GM23248 (cell line): ENCODE results near the gene NFAT5. TPM values are rescaled to one million over a fixed set of nuclear protein-coding genes. Genes with fewer than 3 reads are reported as not detected.

Source experiments
- DNase-seq: peaks from one replicate; pipeline ENCODE4 v3.0.0-alpha.2; 2015
- H2AFZ ChIP-seq: fragments of 200-600 bp; sonication (generic); 2 replicates; pipeline ENCODE4 v1.6.1; 2016; ENCODE audit warnings: antibody characterized with exemption
- H3F3A ChIP-seq: fragments of 200-600 bp; sonication (generic); 2 replicates; pipeline ENCODE4 v1.6.1; 2016; ENCODE audit warnings: mild to moderate bottlenecking, antibody characterized with exemption, mixed run types; ENCODE audit not compliant: insufficient read depth
- H3K27ac ChIP-seq: fragments of 200-600 bp; sonication (generic); 2 replicates; pipeline ENCODE4 v1.5.1; 2016; ENCODE audit warnings: mild to moderate bottlenecking
- H3K27me3 ChIP-seq: fragments of 200-600 bp; sonication (generic); replicated peaks from 2 replicates; pipeline ENCODE4 v1.6.1; 2016; ENCODE audit warnings: mild to moderate bottlenecking; ENCODE audit not compliant: insufficient read depth
- H3K36me3 ChIP-seq: fragments of 200-600 bp; sonication (generic); 2 replicates; pipeline ENCODE4 v1.6.1; 2016; ENCODE audit warnings: low read depth, mild to moderate bottlenecking
- H3K4me1 ChIP-seq: fragments of 200-600 bp; sonication (generic); 2 replicates; pipeline ENCODE4 v1.6.1; 2016; ENCODE audit warnings: mild to moderate bottlenecking; ENCODE audit not compliant: insufficient read depth
- H3K4me2 ChIP-seq: fragments of 200-600 bp; sonication (generic); one replicate; pipeline ENCODE4 v1.6.1; 2016; ENCODE audit warnings: mild to moderate bottlenecking; ENCODE audit not compliant: unreplicated experiment
- H3K4me3 ChIP-seq: fragments of 200-600 bp; sonication (generic); 2 replicates; pipeline ENCODE4 v1.5.1; 2016; ENCODE audit warnings: mild to moderate bottlenecking
- H3K79me2 ChIP-seq: fragments of 200-600 bp; sonication (generic); 2 replicates; pipeline ENCODE4 v1.6.1; 2016; ENCODE audit warnings: mild to moderate bottlenecking; ENCODE audit not compliant: insufficient read depth
- H3K9ac ChIP-seq: fragments of 200-600 bp; sonication (generic); 2 replicates; pipeline ENCODE4 v1.6.1; 2016; ENCODE audit warnings: mild to moderate bottlenecking
- H3K9me2 ChIP-seq: fragments of 200-600 bp; sonication (generic); 2 replicates; pipeline ENCODE4 v1.6.1; 2016; ENCODE audit warnings: mixed run types, mild to moderate bottlenecking, moderate library complexity; ENCODE audit not compliant: insufficient read depth
- H3K9me3 ChIP-seq: fragments of 200-600 bp; sonication (generic); one replicate; pipeline ENCODE4 v1.6.1; 2017; ENCODE audit warnings: low read depth
- H4K20me1 ChIP-seq: fragments of 200-600 bp; sonication (generic); 2 replicates; pipeline ENCODE4 v1.6.0; 2016; ENCODE audit not compliant: insufficient read depth
- EZH2 ChIP-seq: fragments of 200-600 bp; sonication (generic); IDR thresholded peaks from 2 replicates; pipeline ENCODE4 v1.6.1; 2018; ENCODE audit warnings: antibody characterized with exemption, mild to moderate bottlenecking; ENCODE audit not compliant: insufficient read depth, poor library complexity, severe bottlenecking
- EZH2phosphoT487 ChIP-seq: fragments of 200-600 bp; sonication (generic); IDR thresholded peaks from 2 replicates; pipeline ENCODE4 v1.6.1; 2018; ENCODE audit warnings: antibody characterized with exemption, moderate library complexity, mild to moderate bottlenecking, low read depth; ENCODE audit not compliant: insufficient read depth
- WGBS, 2 experiments: methylation state at CpG; one replicate each; pipeline ENCODE4 v1.1.6; 2015 to 2017; ENCODE audit warnings: low lambda C conversion rate in 2 of 2, low coverage in 1 of 2; ENCODE audit errors: missing lambda C conversion rate in 2 of 2; 5-methylcytosine and 5-hydroxymethylcytosine counted together
- in situ Hi-C: fragments of 300-500 bp; cut with MboI; formaldehyde crosslinking; loops from 2 replicates; pipeline ENCODE4 v1.15.0; 2020
- polyA plus RNA-seq: library from polyadenylated mRNA; unstranded; fragments of >200 nt; fragmentation: Nextera tagmentation; extraction: Ambion mirVana; gene quantifications from 2 replicates; pipeline ENCODE4 v1.2.1, GENCODE V29; 2016
- total RNA-seq: library from RNA; depleted of rRNA; stranded (reverse); fragments of >200 nt; shearing (Covaris generic); gene quantifications from 2 replicates; pipeline ENCODE4 v1.2.3, GENCODE V29; 2014

The NFAT5 gene
- total and polyA plus RNA-seq, 2 experiments from 2014 or later, result 8.0 to 9.8 TPM

GRCh38 chr16:69520800-69521602, 44.8 kb upstream of the NFAT5 start:
- H3K4me3 ChIP-seq, result no peak overlapping the region
- H3K9me2 ChIP-seq, result no peaks in the 10 kb centered on the region
- no peaks in the 10 kb centered on the region for H3K36me3 ChIP-seq
- peak overlapping the region; percentile 68 for H2AFZ ChIP-seq
- WGBS, 2 experiments, result 62 to 64% methylated on average over 3 of the region's 3 CpGs
- no peaks in the 10 kb centered on the region for H3K27me3 ChIP-seq
- TF ChIP-seq EZH2, result no peak
- no peak for TF ChIP-seq EZH2phosphoT487
- peak overlapping the region; percentile 33; the same call in 1 of the 2 replicates for H3K9ac ChIP-seq
- H3K9me3 ChIP-seq, result no peaks in the 10 kb centered on the region
- peak; percentile 59 for DNase-seq
- H3K79me2 ChIP-seq, result no peaks in the 10 kb centered on the region
- no peak overlapping the region for H3K27ac ChIP-seq
- peaks cover 10% of the 10 kb centered on the region; the same call in 1 of the 2 replicates for H3K4me1 ChIP-seq
- no peaks in the 10 kb centered on the region for H3F3A ChIP-seq
- no peak overlapping the region for H3K4me2 ChIP-seq
- H4K20me1 ChIP-seq, result no peaks in the 10 kb centered on the region
- in situ Hi-C loops, result no loop called here

- TF ChIP-seq EZH2 (no peak), EZH2phosphoT487 (no peak)
- 96% methylated on average over 5 of the region's 5 CpGs for WGBS, 2 experiments
- Histone ChIP-seq H3K79me2 (no peaks in the 10 kb centered on the region), H3K27ac (no peak overlapping the region), H3F3A (no peaks in the 10 kb centered on the region), H3K9me3 (no peaks in the 10 kb centered on the region), H3K4me2 (no peak overlapping the region), H3K4me1 (peaks cover 10% of the 10 kb centered on the region; the same call in 1 of the 2 replicates), H3K9me2 (no peaks in the 10 kb centered on the region), H3K36me3 (no peaks in the 10 kb centered on the region), H3K27me3 (no peaks in the 10 kb centered on the region), H3K9ac (no peak overlapping the region), H3K4me3 (no peak overlapping the region), H4K20me1 (no peaks in the 10 kb centered on the region), H2AFZ (0 out of 2 replicates have a peak overlapping the region, but pooled peaks have one; percentile 19)
- in situ Hi-C loops, result no loop called here
- DNase-seq, result no peak
Measured at GRCh38 chr16:69522041-69522578, 43.7 kb upstream of the NFAT5 start.

- H3K27ac ChIP-seq, result no peak overlapping the region
- no peak for TF ChIP-seq EZH2phosphoT487
- TF ChIP-seq EZH2, result no peak
- no peaks in the 10 kb centered on the region for H3K9me2 ChIP-seq
- peak overlapping the region; percentile 19; the same call in 1 of the 2 replicates for H2AFZ ChIP-seq
- no peak overlapping the region for H3K4me2 ChIP-seq
- no peaks in the 10 kb centered on the region for H3K27me3 ChIP-seq
- no peaks in the 10 kb centered on the region for H3F3A ChIP-seq
- no peaks in the 10 kb centered on the region for H3K36me3 ChIP-seq
- no peaks in the 10 kb centered on the region for H4K20me1 ChIP-seq
- H3K4me1 ChIP-seq, result peaks cover 10% of the 10 kb centered on the region; the same call in 1 of the 2 replicates
- no peak for DNase-seq
- no peaks in the 10 kb centered on the region for H3K79me2 ChIP-seq
- 87 to 91% methylated on average over 7 of the region's 7 CpGs for WGBS, 2 experiments
- no peak overlapping the region for H3K4me3 ChIP-seq
- in situ Hi-C loops, result no loop called here
- no peaks in the 10 kb centered on the region for H3K9me3 ChIP-seq
- H3K9ac ChIP-seq, result no peak overlapping the region
Measured at GRCh38 chr16:69522732-69523404, 42.9 kb upstream of the NFAT5 start.

GRCh38 chr16:69523566-69524305, 42.0 kb upstream of the NFAT5 start:
- Histone ChIP-seq H3F3A (no peaks in the 10 kb centered on the region), H3K4me1 (peaks cover 10% of the 10 kb centered on the region; the same call in 1 of the 2 replicates), H3K4me3 (no peak overlapping the region), H3K36me3 (no peaks in the 10 kb centered on the region), H3K9me3 (no peaks in the 10 kb centered on the region), H3K9ac (no peak overlapping the region), H2AFZ (no peak overlapping the region), H3K79me2 (no peaks in the 10 kb centered on the region), H3K27ac (no peak overlapping the region), H3K9me2 (no peaks in the 10 kb centered on the region), H4K20me1 (no peaks in the 10 kb centered on the region), H3K4me2 (no peak overlapping the region), H3K27me3 (no peaks in the 10 kb centered on the region)
- no peak for TF ChIP-seq EZH2
- TF ChIP-seq EZH2phosphoT487, result no peak
- DNase-seq, result no peak
- WGBS, 2 experiments, result 86 to 87% methylated on average over 13 of the region's 13 CpGs
- in situ Hi-C loops, result no loop called here
